Cortex of kidney (tissue), 1 donor: Measurements from ENCODE around the gene TPSD1.
"Not testable (repeated sequence)": the region's sequence is repeated elsewhere in the genome, so short reads cannot be mapped to it uniquely, and the experiment has no call there.

Experiments
- DNase-seq: peaks from one replicate; lab custom pipeline; 2025; lab: John Stamatoyannopoulos, UW

Gene TPSD1

GRCh38 chr16:1255276-1256122 is at the start of gene TPSD1:
Gene TPSD1 (plus strand): TSS chr16:1256069. CDS start chr16:1256281, 212 bp downstream.
- not testable (repeated sequence) for DNase-seq

- no peak for DNase-seq
Observed at GRCh38 chr16:1206326-1206725, 49.5 kb upstream of the TPSD1 start.

- no peak for DNase-seq
Observed at GRCh38 chr16:1206786-1207185, 49.1 kb upstream of the TPSD1 start.

GRCh38 chr16:1208239-1208830 is 47.5 kb upstream of the TPSD1 start:
- DNase-seq: no peak

GRCh38 chr16:1209081-1209480 is 46.8 kb upstream of the TPSD1 start:
- no peak for DNase-seq

GRCh38 chr16:1210461-1210860 is 45.4 kb upstream of the TPSD1 start:
- DNase-seq: no peak

GRCh38 chr16:1211451-1212268 is 44.2 kb upstream of the TPSD1 start:
- DNase-seq: no peak

GRCh38 chr16:1212616-1213194 is 43.2 kb upstream of the TPSD1 start:
- no peak for DNase-seq

- no peak for DNase-seq
Observed at GRCh38 chr16:1213231-1213630, 42.6 kb upstream of the TPSD1 start.

- no peak for DNase-seq
Observed at GRCh38 chr16:1213796-1214372, 42.0 kb upstream of the TPSD1 start.

GRCh38 chr16:1214719-1215118 is 41.1 kb upstream of the TPSD1 start:
- DNase-seq: no peak

- no peak for DNase-seq
Observed at GRCh38 chr16:1215574-1216295, 40.1 kb upstream of the TPSD1 start.

- no peak for DNase-seq
Observed at GRCh38 chr16:1216296-1216619, 39.6 kb upstream of the TPSD1 start.

- no peak for DNase-seq
Observed at GRCh38 chr16:1216681-1217400, 39.0 kb upstream of the TPSD1 start.

GRCh38 chr16:1217526-1217925 is 38.3 kb upstream of the TPSD1 start:
- DNase-seq: no peak

- no peak for DNase-seq
Observed at GRCh38 chr16:1218061-1218929, 37.6 kb upstream of the TPSD1 start.

GRCh38 chr16:1218930-1219611 is 36.8 kb upstream of the TPSD1 start:
- DNase-seq: no peak

- DNase-seq: no peak
Observed at GRCh38 chr16:1220098-1220728, 35.7 kb upstream of the TPSD1 start.
